ELF-1 (cell line): ENCODE results near the gene CES4A.

Experiments
- DNase-seq: peaks from one replicate; pipeline ENCODE4 v3.0.0-alpha.2; 2016; ENCODE audit warnings: low read depth, low spot score

CES4A gene

DNA sequence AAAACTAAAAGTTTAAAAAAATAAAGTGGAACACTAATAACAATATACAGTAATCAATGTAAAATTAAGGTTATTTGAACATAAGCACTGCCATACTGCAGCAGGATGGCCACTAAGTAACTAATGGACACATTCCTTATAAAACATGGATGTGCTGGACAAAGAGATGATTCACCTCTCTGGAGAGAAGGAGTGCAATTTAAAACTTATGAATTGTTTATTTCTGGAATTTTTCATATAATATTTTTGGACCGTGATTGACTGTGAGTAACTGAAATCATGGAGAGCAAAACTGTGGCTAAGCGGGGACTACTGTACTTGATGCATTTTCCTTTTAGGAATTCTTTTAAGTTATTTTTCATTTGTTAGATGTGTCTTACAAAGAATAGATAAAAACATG, 62.4 kb downstream of the CES4A start:
- no peak for DNase-seq

DNA sequence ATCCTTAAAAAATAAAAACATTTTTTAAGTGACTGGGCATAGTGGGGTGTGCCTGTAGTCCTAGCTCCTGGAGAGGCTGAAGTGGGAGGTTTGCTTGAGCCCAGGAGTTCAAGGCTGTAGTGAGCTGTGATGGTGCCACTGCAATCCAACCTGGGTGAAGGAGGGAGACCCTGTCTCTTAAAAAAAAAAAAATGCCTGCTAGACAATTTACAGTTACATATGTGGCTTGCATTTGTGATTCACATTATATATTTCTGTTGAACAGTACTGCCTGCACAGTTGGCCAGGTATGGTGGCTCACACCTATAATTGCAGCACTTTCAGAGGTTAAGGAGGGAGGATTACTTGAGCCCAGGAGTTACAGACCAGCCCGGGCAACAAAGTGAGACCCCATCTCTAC, 64.0 kb downstream of the CES4A start:
- no peak for DNase-seq

DNA sequence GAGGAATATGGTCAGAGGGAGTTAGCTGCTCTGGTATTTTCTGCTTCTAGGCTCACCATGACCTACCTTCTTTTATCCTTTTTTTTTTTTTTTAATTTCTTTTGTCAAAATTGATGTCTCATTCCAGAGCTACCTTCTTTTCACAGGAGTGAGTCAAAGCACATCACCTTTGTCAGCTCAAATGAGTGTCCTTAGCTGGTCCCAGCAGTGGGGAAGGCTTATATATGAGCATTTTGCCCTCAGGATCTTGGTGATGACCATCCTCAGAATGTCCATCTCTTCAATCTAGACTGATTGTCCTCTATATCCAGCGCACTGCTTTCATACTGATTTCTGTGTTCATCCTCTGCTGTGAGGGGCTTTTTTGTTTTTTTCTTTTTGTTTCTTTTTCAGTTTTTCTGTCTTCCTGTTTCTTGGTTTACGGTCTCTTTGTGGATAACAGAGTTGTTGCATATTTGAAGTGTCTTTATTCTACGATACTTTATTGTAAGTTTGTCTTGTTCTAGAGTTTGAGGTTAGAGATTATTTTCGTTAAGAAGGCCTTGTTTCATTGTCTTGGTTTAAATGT, 65.5 kb downstream of the CES4A start:
- no peak for DNase-seq

DNA sequence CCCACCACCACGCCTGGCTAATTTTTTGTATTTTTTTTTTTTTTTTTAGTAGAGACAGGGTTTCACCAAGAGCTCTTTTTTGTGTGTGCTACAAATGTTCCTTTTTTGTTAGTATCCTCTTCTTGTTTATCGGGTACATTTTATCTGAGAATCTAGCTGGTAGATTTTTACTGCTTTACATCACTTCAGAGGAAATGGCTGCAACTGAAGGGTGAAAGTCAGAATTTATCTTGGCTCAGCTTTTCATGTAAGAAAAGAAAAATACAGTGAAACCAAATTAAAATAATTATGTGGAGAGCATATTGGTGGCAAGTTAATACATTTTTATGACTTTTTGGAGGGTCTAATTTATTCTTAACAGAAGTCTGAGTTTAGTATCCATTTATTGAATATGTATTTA, 66.5 kb downstream of the CES4A start:
- DNase-seq = no peak

GRCh38 chr16:67055712-67056487, 67.5 kb downstream of the CES4A start:
- DNase-seq = no peak
